Measurements from ENCODE around the gene MYH14. TPM values are rescaled to one million over a fixed set of nuclear protein-coding genes. Genes with fewer than 3 reads are reported as not detected.

MYH14 gene
- total and polyA plus RNA-seq, 2 of the 13 experiments (the other 11 are each of a cell fraction or from before 2014, with no cell fraction given), result 5.5 to 5.8 TPM

GRCh38 chr19:50311723-50312635 lies 108.6 kb downstream of the MYH14 start (continued):
- TF ChIP-seq ZBTB37 (CRISPR knock-in tag; IDR thresholded peaks at IDR 0.05) (no peak), TOPORS (CRISPR knock-in tag; IDR thresholded peaks at IDR 0.05) (no peak), PBX3 (CRISPR knock-in tag; IDR thresholded peaks at IDR 0.05; ENCODE audit: borderline replicate concordance) (no peak), SP2 (CRISPR knock-in tag; IDR thresholded peaks at IDR 0.05) (no peak), GABPB1 (CRISPR knock-in tag; IDR thresholded peaks at IDR 0.05) (peak; percentile 50; the same call in 1 of the 2 replicates), ZC3H4 (CRISPR knock-in tag; IDR thresholded peaks at IDR 0.05; ENCODE audit: borderline replicate concordance) (no peak), TMF1 (CRISPR knock-in tag; IDR thresholded peaks at IDR 0.05; ENCODE audit: low read depth) (no peak), ZFAT (CRISPR knock-in tag; conservative IDR thresholded peaks at IDR 0.05) (no peak), ZNF724P (CRISPR knock-in tag; IDR thresholded peaks at IDR 0.05; ENCODE audit: borderline replicate concordance) (no peak), NFIB (CRISPR knock-in tag; IDR thresholded peaks at IDR 0.05; ENCODE audit: borderline replicate concordance) (no peak), EZH2 (conservative IDR thresholded peaks at IDR 0.05; ENCODE audit: low read depth, low read length) (no peak), POLR2A (IDR thresholded peaks at IDR 0.05; ENCODE audit: insufficient read depth in 1 of 2, low read depth in 2 of 2, low read length in 2 of 2) (peak in 1 of 2 experiments; percentile 56; a peak in 2 of 4 replicates), HDAC1 (CRISPR knock-in tag; IDR thresholded peaks at IDR 0.05) (no peak; the same call in 1 of the 2 replicates), LCORL (IDR thresholded peaks at IDR 0.05) (no peak), LCORL (CRISPR knock-in tag; IDR thresholded peaks at IDR 0.05) (peak; percentile 34; the same call in 1 of the 2 replicates), ZNF430 (CRISPR knock-in tag; IDR thresholded peaks at IDR 0.05) (no peak), PHF8 (CRISPR knock-in tag; IDR thresholded peaks at IDR 0.05) (peak; percentile 34; the same call in 1 of the 2 replicates), DNMT3B (CRISPR knock-in tag; conservative IDR thresholded peaks at IDR 0.05) (no peak), SP4 (CRISPR knock-in tag; IDR thresholded peaks at IDR 0.05) (peak; percentile 63; the same call in 1 of the 2 replicates), PITX1 (CRISPR knock-in tag; IDR thresholded peaks at IDR 0.05) (no peak), NFRKB (IDR thresholded peaks at IDR 0.05) (no peak)
- TF ChIP-seq, protein P1, sequence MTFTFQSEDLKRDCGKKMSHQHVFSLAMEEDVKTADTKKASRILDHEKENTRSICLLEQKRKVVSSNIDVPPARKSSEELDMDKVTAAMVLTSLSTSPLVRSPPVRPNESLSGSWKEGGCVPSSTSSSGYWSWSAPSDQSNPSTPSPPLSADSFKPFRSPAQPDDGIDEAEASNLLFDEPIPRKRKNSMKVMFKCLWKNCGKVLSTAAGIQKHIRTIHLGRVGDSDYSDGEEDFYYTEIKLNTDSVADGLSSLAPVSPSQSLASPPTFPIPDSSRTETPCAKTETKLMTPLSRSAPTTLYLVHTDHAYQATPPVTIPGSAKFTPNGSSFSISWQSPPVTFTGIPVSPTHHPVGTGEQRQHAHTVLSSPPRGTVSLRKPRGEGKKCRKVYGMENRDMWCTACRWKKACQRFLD (CRISPR knock-in tag; IDR thresholded peaks at IDR 0.05; ENCODE audit: borderline replicate concordance), result no peak
- TF ChIP-seq, protein P2, sequence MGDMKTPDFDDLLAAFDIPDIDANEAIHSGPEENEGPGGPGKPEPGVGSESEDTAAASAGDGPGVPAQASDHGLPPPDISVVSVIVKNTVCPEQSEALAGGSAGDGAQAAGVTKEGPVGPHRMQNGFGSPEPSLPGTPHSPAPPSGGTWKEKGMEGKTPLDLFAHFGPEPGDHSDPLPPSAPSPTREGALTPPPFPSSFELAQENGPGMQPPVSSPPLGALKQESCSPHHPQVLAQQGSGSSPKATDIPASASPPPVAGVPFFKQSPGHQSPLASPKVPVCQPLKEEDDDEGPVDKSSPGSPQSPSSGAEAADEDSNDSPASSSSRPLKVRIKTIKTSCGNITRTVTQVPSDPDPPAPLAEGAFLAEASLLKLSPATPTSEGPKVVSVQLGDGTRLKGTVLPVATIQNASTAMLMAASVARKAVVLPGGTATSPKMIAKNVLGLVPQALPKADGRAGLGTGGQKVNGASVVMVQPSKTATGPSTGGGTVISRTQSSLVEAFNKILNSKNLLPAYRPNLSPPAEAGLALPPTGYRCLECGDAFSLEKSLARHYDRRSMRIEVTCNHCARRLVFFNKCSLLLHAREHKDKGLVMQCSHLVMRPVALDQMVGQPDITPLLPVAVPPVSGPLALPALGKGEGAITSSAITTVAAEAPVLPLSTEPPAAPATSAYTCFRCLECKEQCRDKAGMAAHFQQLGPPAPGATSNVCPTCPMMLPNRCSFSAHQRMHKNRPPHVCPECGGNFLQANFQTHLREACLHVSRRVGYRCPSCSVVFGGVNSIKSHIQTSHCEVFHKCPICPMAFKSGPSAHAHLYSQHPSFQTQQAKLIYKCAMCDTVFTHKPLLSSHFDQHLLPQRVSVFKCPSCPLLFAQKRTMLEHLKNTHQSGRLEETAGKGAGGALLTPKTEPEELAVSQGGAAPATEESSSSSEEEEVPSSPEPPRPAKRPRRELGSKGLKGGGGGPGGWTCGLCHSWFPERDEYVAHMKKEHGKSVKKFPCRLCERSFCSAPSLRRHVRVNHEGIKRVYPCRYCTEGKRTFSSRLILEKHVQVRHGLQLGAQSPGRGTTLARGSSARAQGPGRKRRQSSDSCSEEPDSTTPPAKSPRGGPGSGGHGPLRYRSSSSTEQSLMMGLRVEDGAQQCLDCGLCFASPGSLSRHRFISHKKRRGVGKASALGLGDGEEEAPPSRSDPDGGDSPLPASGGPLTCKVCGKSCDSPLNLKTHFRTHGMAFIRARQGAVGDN (CRISPR knock-in tag; IDR thresholded peaks at IDR 0.05), result peak; percentile 81
